DMS79 (cell line): ENCODE data around the gene DCAF6.

Experiments used
- DNase-seq: peaks from one replicate; lab custom pipeline; 2025; lab: John Stamatoyannopoulos, UW

DCAF6 gene

DNA sequence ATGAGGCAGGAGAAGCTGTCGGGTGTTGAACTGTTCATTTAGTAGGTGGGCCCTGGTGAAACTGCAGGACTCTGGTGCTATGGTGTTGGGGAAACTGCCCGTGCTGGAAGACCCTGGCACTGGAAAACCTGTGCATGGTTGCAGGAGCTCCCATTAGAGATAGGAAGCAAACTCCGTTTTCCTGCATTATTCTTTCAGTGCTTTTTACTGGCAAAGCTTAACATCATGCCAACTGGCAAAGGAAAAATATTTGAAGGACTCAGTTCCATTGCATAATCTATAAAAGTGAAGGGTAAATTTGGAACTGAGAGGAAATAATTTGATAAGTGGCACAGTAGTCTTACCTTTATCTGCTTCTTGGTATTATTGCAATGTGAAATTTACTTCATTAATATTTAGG is 32.1 kb downstream of the DCAF6 start:
- no peak for DNase-seq

DNA sequence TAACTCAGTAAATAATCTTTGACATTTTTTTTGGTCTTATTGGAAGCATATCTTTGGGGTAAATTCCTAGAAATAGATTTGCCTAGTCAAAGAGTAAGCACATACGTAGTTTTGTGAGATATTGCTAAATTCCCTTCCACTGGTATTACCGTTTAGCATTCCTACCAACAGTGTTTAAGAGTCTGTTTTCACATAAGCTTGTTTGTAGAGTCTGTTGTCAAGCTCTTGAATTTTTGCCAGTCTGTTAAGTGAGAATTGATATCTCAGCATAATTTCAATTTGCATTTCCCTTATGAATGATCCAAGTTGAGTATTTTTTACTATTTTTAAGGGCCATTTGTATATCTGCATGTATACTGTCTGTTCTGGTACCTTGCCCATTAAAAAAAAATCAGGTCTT is 37.3 kb downstream of the DCAF6 start:
- no peak for DNase-seq

DNA sequence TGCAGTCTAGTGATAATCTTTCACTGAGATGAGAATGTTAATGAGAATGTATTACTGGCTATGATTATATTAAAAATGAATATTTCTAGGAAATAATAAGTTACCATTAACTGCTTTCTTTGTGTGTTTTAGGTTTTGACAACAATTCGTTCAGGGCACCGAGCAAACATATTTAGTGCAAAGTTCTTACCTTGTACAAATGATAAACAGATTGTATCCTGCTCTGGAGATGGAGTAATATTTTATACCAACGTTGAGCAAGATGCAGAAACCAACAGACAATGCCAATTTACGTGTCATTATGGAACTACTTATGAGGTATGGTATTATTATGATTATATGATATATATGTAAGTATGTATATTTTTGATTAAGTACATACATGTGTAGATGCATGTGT is 38.2 kb downstream of the DCAF6 start:
- DNase-seq, result no peak

DNA sequence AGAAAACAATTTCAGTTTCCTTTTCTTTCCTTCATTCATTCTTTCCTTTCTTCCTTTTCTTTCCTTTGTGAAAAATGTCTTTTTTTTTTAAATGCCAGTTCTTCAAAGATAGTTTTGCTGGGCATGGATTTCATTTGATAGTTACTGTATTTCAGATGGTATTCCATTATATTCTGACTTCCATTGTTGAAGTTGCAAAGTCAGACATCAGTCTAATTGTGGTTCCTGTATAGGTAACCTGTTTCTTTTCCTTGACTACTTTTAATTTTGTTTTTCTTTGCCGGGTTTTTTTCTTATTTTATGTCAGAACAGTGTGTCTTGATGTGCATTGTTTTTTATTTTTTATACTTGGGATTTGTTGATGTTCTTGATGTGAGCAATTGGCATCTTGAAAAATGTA is 40.8 kb downstream of the DCAF6 start:
- DNase-seq, result no peak

DNA sequence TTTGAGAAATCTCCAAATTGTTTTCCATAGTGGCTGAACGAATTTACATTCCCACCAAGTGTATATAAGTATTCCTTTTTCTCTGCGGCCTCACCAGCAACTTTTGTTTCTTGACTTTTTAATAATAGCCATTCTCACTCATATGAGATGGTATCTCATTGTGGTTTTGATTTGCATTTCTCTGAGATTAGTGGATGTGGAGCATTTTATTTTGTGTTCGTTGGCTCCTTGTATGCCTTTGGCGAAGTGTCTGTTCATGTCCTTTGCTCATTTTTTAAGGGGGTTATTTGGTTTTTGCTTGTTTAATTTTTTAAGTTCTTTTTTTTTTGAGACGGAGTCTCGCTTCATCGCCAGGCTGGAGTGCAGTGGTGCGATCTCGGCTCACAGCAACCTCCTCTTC is 45.5 kb downstream of the DCAF6 start:
- DNase-seq, result no peak

DNA sequence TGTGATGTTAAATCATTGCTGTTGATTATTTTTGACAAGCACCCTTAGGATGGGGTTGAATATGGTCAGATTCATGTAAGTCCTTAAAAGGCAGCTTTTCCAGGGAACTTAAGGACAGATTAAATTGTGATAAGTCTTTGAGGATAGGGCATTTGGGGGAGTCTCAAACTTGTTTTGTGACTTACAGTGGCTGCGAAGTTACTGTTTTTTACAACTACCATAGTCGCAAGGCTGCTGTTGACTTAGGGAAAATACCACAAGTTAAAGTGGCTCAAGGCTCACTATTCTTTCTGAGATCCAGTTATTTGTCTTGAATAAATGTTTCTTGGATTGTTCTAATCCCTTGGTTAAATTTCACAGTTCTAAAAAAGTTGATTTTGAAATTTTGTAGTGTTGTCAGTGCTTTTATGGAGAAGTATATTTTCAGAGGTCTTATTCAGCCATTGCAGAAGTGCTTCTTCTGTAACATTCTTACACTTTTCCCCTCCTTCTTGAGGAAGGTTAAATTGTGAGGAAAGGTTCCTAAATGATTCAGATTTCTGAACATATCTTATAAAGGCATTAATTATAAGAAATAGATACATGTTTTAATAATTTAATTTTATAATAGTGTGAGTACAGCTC is 47.4 kb downstream of the DCAF6 start:
- DNase-seq, result no peak

DNA sequence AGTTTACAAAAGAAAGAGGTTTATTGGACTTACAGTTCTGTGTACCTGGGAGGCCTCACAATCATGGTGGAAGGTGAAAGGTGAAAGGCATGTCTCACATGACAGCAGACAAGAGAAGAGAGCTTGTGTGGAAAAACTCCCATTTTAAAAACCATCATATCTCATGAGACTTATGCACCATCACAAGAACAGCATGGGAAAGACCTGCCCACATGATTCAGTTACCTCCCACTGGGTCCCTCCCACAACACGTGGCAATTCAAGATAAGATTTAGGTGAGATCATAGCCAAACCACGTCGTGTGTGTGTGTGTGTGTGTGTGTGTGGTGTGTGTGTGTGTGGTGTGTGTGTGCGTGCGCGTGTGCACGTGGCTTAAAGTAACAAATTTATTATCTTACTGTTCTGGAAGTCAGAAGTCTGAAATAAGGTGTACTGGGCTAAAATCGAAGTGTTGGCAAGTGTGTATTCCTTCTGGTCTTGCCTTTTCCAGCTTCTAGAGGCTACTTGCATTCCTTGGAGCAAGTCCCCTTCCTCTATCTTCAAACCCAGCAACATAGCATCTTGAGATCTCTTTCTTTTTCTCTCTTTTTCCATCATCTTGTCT is 48.5 kb downstream of the DCAF6 start:
- DNase-seq, result no peak

DNA sequence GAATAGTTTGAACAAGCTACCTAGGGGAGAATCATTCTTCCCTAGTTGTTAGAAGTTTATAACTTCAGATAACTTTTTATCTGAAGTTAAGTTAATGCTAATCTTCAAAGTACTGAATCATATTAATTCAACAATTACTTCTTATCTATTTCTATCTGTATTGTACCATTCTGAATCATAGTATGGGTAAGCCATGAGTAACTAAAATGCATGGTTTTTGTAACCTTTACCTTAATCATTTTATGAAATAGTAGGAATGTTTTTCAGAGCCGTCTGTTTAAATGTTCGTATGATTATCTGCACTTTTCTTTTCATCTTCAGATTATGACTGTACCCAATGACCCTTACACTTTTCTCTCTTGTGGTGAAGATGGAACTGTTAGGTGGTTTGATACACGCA is 50.7 kb downstream of the DCAF6 start:
- no peak for DNase-seq

DNA sequence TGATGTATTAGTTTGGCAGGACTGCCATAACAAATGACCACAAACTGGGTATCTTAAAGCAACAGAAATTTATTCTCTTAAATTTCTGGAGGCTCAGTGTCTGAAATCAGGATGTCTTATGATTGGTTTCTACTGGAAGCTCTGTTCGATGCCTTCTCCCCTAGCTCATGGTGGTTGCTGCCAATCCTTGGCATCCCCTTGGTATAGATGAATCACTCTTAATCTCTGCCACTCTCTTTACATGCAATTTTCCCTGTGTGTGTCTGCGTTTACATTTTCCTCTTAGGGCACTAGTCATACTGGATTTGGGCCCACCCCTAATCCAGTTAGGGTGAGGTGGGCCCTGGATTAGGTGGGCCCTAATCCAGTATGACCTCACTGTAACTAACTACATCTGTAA is 55.1 kb downstream of the DCAF6 start:
- DNase-seq, result no peak

DNA sequence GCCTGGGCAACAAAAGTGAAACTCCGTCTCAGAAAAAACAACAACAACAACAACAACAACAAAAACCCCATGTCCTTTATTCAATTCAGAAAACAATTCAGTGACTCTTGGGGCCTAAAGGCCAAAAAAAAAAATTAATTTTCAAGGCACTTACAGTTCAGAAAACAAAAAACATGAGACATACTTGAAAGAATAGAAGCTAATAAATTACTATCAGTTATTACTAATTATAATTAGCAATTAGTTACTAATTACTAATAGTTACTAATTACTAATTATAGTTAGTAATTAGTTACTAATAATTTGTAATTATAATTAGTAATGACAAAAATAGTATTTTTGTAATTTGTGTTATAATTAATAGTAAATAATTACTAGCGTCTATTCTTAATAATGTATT is 57.2 kb downstream of the DCAF6 start:
- no peak for DNase-seq

DNA sequence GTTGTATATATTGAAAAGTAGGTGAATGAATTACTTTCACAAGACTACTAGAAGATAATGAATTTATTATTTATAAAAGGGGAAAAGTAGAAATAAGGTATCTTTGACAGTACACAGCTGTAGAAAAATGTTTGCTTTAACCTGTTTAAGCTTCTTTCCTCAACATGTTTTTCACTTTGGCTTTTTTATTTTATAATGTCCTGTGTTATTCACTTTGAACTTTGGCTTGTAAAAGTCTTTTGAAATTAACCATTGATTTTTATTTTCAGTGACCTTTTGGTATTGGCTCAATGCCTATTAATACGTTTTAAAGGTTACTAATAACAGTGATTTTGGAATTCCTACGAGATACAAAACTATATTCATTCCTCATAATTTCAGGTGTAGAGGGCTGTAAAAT is 58.1 kb downstream of the DCAF6 start:
- DNase-seq, result no peak

DNA sequence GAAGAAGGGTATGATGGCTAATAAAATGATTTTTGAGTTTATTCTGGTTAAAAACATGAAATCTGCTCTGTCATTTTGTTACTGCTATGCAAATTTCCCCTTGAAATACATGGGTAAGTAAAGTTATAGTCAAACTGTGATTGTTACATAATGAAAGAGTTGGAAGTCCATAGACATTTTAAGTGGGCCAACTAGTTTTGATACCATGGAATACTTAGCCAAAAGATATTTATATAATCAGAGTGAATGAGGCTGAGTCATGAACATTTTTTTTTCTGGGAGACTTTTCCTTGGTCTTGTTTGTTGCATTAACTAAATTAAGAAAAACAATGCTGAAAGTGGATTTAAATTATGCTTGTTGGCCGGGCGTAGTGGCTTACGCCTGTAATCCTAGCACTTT is 58.6 kb downstream of the DCAF6 start:
- DNase-seq, result no peak

DNA sequence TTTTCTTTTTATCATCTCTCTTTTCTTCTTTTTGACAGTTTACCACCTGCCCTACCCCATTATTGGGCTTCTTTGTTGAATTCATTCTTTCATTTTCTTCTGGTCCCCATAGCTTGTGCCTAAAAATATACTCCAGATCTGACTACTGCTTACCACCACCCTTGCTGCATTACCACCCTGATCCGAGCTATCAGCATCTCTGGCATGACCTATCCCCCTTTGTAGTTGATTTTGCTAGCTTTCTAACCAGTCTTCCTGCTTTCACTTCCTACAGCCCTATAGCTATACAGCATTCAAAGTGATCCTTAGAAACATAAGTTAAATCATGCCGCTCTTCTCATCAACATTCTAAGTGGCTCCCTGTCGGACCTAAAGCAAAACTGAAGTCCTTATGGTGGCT is 59.8 kb downstream of the DCAF6 start:
- no peak for DNase-seq

DNA sequence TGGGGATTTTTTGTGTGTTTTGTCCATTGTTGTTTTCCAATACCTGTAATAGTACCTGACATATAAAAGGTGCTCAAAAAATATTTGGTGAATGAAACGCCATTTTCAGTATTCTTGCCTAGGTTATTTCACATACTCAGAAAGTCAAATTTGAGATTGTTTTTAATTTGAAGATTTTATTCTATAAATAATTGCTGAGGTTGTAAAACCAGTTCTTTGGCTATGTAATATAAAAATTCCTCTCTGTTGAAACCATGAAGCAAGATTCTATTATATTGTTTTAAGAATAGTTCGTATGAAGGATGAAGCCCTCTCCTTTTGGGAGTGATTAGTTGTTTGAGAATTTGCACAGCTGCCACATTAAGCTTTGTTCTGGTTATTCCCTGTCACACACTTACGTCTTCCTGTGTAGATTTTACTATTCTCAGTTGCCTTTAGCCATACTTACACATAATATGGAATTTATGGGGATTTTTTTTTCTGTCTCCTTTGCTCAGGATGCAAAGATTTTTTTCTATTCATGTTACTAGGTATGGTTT is 60.6 kb downstream of the DCAF6 start:
- DNase-seq, result no peak

DNA sequence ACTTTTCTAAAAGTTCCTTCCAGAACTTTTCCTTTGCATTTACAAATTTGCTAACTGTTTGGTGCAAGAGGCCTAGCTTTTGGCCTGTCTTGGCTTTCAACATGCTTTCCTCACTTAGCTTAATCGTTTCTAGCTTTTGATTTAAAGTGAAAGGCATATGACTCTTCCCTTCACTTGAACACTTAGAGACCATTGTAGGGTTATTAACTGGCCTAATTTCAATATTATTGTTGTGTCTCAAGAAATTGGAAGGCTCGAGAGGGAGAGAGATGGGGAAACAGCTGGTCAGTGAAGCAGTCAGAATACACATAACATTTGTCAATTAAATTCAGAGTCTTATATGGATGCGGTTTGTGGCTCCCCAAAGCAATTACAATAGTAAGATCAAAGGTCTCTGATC is 63.4 kb downstream of the DCAF6 start:
- DNase-seq, result no peak

DNA sequence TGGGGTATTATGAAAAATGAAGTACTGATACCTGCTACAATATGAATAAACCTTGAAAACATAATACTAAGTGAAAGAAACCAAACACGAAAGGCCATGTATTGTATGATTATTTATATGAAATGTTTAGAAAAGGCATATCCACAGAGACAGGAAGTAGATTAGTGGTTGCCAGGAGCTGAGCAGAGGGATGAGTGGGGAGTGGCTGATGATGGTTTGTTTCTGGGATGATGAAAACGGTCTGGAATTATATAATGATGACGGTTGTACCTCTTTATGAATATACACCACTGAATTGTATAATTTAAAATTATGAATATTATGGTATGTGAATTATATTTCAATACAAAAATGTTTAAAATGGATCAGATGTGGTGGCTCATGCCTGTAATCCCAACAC is 64.2 kb downstream of the DCAF6 start:
- DNase-seq, result no peak

DNA sequence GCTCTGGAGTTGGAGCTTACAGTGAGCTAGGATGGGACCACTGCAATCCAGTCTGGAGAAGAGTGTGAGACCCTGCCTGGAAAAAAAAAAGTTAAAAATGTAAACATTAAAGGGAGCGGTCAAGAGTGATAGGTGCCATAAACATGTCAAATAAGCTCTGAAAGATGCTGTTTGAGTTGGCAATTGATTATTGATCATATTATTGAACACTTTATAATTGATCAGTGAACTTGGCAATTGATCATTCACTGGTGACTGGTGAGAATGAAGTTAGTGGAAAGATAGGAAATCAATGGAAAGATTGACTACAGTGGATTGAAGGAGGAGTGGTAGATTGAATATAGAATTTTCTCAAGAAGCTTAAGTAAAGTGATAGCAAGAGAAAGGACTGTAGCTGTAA is 64.7 kb downstream of the DCAF6 start:
- no peak for DNase-seq

DNA sequence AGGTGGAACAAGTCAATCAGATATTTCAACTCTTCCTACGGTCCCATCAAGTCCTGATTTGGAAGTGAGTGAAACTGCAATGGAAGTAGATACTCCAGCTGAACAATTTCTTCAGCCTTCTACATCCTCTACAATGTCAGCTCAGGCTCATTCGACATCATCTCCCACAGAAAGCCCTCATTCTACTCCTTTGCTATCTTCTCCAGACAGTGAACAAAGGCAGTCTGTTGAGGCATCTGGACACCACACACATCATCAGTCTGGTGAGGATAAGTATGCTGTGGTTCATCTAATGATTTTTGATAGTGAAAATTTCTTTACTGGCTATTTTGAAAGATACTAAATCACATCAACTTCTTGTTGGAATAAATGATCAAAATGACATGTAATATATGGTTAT is 68.0 kb downstream of the DCAF6 start:
- no peak for DNase-seq

DNA sequence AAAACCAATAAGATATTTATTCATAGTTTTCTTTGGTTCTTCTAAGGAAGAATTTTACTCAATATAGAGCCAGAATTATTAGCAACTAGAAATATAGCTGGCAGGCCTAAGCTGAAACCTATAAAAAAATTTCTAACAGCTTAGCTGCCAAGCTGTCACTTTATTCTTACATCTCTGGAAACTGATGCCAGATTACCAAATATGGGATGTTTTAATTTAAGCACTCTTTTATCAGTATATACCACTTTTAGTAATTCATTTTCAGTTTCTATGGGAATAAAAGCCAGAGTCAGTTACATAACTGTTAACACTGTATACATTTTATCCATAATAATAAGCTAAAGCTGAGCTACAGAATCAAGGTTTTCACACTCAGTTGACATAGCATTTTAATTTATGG is 69.0 kb downstream of the DCAF6 start:
- DNase-seq, result no peak

DNA sequence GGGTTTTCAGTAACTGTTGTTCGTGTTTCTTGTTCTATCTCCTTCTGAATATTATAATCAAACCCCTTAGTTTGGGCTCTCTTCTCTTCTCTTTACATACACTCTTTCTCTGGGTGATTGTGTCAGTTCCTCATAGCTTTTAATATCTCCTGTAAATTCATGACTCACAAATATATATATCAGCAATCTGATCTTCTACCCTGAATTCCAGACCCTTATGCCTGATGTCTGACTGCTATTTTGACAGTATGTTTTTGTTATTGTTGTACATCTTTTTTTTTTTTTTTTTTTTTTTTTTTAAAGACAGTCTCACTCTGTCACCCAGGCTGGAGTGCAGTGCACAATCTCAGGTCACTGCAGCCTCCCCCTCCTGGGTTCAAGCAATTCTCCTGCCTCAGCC is 71.2 kb downstream of the DCAF6 start:
- no peak for DNase-seq

DNA sequence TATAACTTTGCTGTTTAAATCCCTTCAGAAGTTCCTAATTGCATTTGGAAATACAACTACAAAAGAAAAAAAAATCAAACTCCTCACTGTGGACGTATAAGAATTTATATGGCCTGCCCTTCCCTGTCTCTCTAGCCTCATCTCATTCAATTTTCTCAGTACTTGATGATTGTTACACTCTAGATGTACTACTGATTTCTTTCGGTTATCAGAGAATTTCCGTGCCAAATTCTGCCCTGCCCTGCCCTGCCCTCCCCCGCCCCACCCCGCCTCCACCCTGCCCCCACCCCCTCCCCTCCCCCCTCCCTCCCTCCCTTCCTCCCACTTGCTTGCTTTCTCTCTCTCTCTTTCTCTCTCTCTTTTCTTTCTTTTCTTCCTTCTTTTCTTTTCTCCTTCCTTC is 72.1 kb downstream of the DCAF6 start:
- no peak for DNase-seq

DNA sequence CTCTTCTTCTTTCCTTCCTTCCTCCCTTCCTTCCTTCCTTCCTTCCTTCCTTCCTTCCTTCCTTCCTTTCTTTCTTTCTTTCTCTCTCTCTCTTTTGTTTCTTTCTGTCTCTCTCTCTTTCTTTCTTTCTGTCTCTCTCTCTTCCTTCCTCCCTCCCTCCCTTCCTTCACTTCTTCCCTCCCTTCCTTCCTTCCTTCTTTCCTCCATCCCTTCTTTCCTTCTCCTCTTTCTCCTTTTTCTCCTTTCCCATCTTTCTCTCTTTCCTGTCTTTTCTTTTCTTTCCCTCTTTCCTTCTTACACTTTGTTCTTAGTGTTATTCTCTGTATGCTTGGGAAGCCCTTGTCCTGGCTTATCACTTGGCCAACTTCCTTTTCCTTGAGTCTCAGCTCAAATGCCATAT is 72.8 kb downstream of the DCAF6 start:
- DNase-seq, result no peak

DNA sequence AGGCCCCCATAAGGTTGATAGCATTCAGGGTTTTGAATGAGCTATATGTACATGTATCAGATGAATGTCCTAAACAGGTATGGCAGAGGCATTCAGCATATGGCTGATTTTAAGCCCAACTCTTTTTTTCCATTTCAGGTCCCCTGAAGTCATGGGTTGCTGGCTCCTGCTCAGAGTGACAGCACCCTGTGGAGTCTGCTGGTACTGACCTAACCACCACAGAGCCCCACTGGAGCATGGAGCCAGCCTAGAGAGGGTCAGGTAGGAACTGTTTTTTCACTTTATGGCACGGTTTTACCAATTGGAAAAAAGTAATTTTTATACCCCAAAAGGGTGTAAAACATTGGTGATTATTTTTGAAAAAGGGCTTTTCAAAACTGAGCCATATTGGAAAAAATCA is 82.9 kb downstream of the DCAF6 start:
- DNase-seq, result no peak

DNA sequence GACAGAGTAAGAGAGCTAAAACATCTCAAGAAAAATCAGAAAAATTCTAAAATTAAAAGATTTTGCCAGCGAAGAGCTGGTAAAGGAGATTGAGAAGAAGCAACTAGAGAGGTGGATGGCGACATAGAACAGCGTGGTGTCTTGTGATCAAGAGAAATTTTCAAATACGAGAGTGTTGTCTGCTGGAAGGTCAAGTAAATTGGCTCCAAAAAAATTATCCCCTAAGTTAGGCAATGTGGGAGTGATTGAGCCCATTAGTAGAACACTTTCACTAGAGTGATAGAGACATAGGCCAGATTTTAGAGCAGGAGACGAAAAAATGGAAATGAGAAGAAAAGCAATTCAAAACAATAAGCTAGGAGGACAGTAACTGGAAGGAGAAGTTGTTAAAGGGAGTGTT is 94.7 kb downstream of the DCAF6 start:
- no peak for DNase-seq
